Measurements from ENCODE around the gene IL6. TPM values are rescaled to one million over a fixed set of nuclear protein-coding genes. Genes with fewer than 3 reads are reported as not detected.

Gene IL6
- total and polyA plus RNA-seq, 9 of the 15 experiments (the other 6 are each of a cell fraction or from before 2014, with no cell fraction given) = 0.76 to 2.9 (median 1.5) TPM

- TF ChIP-seq AFF1 (IDR thresholded peaks at IDR 0.05; ENCODE audit: low read depth in 1 of 2, partially characterized antibody in 2 of 2) (no peak), RNF219 (CRISPR knock-in tag; IDR thresholded peaks at IDR 0.05) (no peak), SAFB (IDR thresholded peaks at IDR 0.05; ENCODE audit: borderline replicate concordance, low read depth, low read length) (no peak), RB1 (IDR thresholded peaks at IDR 0.05; ENCODE audit: low read depth) (peak; percentile 52; the same call in 1 of the 2 replicates), CXXC5 (CRISPR knock-in tag; IDR thresholded peaks at IDR 0.05) (peak; percentile 75), ZNF197 (CRISPR knock-in tag; IDR thresholded peaks at IDR 0.05; ENCODE audit: low read depth) (no peak), USF1 (CRISPR knock-in tag; IDR thresholded peaks at IDR 0.05) (no peak), REST (IDR thresholded peaks at IDR 0.05; ENCODE audit: borderline replicate concordance) (peak; percentile 88), REST (CRISPR knock-in tag; IDR thresholded peaks at IDR 0.05; ENCODE audit: low read depth) (no peak)
Measured at GRCh38 chr7:22726345-22726906, 574 bp upstream of the IL6 start (continued).
